B cell (primary cell): Measurements from ENCODE around the gene GRIP2. TPM values are rescaled to one million over a fixed set of nuclear protein-coding genes. Genes with fewer than 3 reads are reported as not detected.

Experiments used
- ATAC-seq: fragments of 200-7000 bp; cut with Tn5 transposase; one replicate; pipeline ENCODE4 v1.10.0; 2021; ENCODE audit warnings: low read depth, mild to moderate bottlenecking, moderate number of reproducible peaks, moderate library complexity
- CTCF ChIA-PET: fragments of 350-600 bp; sonication (Branson Sonifier 250); formaldehyde crosslinking; loops from one replicate; lab custom pipeline; 2021; ENCODE audit warnings: antibody characterized with exemption, inconsistent platforms; lab: Charles Lee
- POLR2A ChIA-PET: fragments of 350-600 bp; sonication (Branson Sonifier 250); formaldehyde crosslinking; loops from one replicate; lab custom pipeline; 2021; ENCODE audit warnings: antibody characterized with exemption; lab: Charles Lee
- DNase-seq: peaks from one replicate; pipeline ENCODE4 v3.0.0; 2013
- H2AFZ ChIP-seq: 2 replicates; pipeline ENCODE4 v1.6.1; 2012; ENCODE audit warnings: mild to moderate bottlenecking, low read depth, low read length; ENCODE audit not compliant: insufficient read depth, poor library complexity, severe bottlenecking
- H3K27ac ChIP-seq, 2 donors: 1 replicate in 1 of 2; 2 replicates in 1 of 2; pipeline ENCODE4 v1.5.1; 2012 to 2013; ENCODE audit warnings: low read length in 2 of 2, mild to moderate bottlenecking in 2 of 2, moderate library complexity in 1 of 2
- H3K27me3 ChIP-seq, 4 experiments: fragments of 200-600 bp in 1 of 4; sonication (generic) in 1 of 4; replicated peaks in 1 of 4; 1 replicate in 2 of 4; 2 replicates in 2 of 4; pipeline versions ENCODE4 v1.6.1 to v1.7.0; 2013 to 2016; ENCODE audit warnings: low read length in 3 of 4, mild to moderate bottlenecking in 2 of 4, mixed read lengths in 1 of 4, moderate library complexity in 1 of 4; ENCODE audit not compliant: insufficient read depth in 4 of 4, control insufficient read depth in 3 of 4; ENCODE audit errors: control extremely low read depth in 1 of 4
- H3K36me3 ChIP-seq, 2 experiments: replicated peaks in 1 of 2; 1 replicate in 1 of 2; 2 replicates in 1 of 2; pipeline versions ENCODE4 v1.6.1 to v1.7.1; 2013; ENCODE audit warnings: low read length in 1 of 2; ENCODE audit not compliant: insufficient read depth in 2 of 2, control insufficient read depth in 1 of 2; ENCODE audit errors: control extremely low read depth in 1 of 2, extremely low read depth in 1 of 2
- H3K4me1 ChIP-seq, 2 donors: fragments of 200-600 bp in 1 of 2; sonication (generic) in 1 of 2; 1 replicate in 1 of 2; 2 replicates in 1 of 2; pipeline versions ENCODE4 v1.5.1 to v1.6.1; 2013 to 2017; ENCODE audit warnings: low read length in 2 of 2; ENCODE audit not compliant: control insufficient read depth in 2 of 2, insufficient read depth in 2 of 2
- H3K4me2 ChIP-seq: replicated peaks from 2 replicates; pipeline ENCODE3; 2012; ENCODE audit warnings: mild to moderate bottlenecking, low read depth, low read length; ENCODE audit not compliant: poor library complexity, severe bottlenecking
- H3K4me3 ChIP-seq, 5 experiments: fragments of 200-600 bp in 1 of 5; sonication (generic) in 1 of 5; 1 replicate in 3 of 5; 2 replicates in 2 of 5; pipeline versions ENCODE4 v1.5.1 to v1.7.0; 2011 to 2016; ENCODE audit warnings: low read length in 4 of 5, mild to moderate bottlenecking in 4 of 5, low read depth in 2 of 5, control low read depth in 1 of 5, moderate library complexity in 1 of 5; ENCODE audit not compliant: insufficient read depth in 1 of 5; ENCODE audit errors: control extremely low read depth in 1 of 5, extremely low read depth in 1 of 5
- H3K79me2 ChIP-seq: fragments of 200-600 bp; sonication (generic); one replicate; pipeline ENCODE4 v1.6.0; 2016; ENCODE audit warnings: low read length; ENCODE audit not compliant: control insufficient read depth, insufficient read depth
- H3K9ac ChIP-seq: fragments of 200-600 bp; sonication (generic); 2 replicates; pipeline ENCODE4 v1.6.1; 2017; ENCODE audit warnings: mild to moderate bottlenecking, low read length, moderate library complexity
- H3K9me3 ChIP-seq, 3 donors: one replicate each; pipeline versions ENCODE4 v1.6.1 to v1.7.1; 2013; ENCODE audit warnings: low read length in 2 of 3; ENCODE audit not compliant: control insufficient read depth in 2 of 3, insufficient read depth in 1 of 3; ENCODE audit errors: control extremely low read depth in 1 of 3
- H4K20me1 ChIP-seq: 2 replicates; pipeline ENCODE4 v1.6.0; 2012; ENCODE audit warnings: mild to moderate bottlenecking, low read length; ENCODE audit not compliant: insufficient read depth, control insufficient read depth, poor library complexity, severe bottlenecking
- H3K27ac Mint-ChIP-seq: one replicate; pipeline ENCODE4 v1.8.0; 2021; ENCODE audit warnings: mixed read lengths
- H3K27me3 Mint-ChIP-seq: one replicate; pipeline ENCODE4 v1.8.0; 2021; ENCODE audit warnings: mixed read lengths
- H3K4me1 Mint-ChIP-seq: one replicate; pipeline ENCODE4 v1.8.0; 2021; ENCODE audit warnings: mixed read lengths
- H3K4me3 Mint-ChIP-seq: one replicate; pipeline ENCODE4 v1.8.0; 2021; ENCODE audit warnings: mixed read lengths
- H3K9me3 Mint-ChIP-seq: one replicate; pipeline ENCODE4 v1.8.0; 2022; ENCODE audit warnings: mixed read lengths; ENCODE audit not compliant: insufficient read depth
- EZH2 ChIP-seq: IDR thresholded peaks from 2 replicates; pipeline ENCODE4 v1.6.1; 2012; ENCODE audit warnings: borderline replicate concordance, low read depth, mild to moderate bottlenecking, moderate library complexity, low read length; ENCODE audit not compliant: insufficient read depth, poor library complexity, severe bottlenecking
- WGBS: methylation state at CpG from one replicate; pipeline ENCODE4 v1.1.5; 2013; ENCODE audit warnings: missing lambda C conversion rate; ENCODE audit not compliant: insufficient coverage; 5-methylcytosine and 5-hydroxymethylcytosine counted together
- intact Hi-C: fragments of 100-400 bp; cut with micrococcal nuclease; formaldehyde crosslinking; loops from one replicate; pipeline ENCODE4 v1.10.0; 2022
- polyA plus RNA-seq: library from polyadenylated mRNA; depleted of rRNA; stranded (reverse); fragments of >200 nt; gene quantifications from 2 replicates; pipeline ENCODE4 v1.2.3, GENCODE V29; 2012
- total RNA-seq, 2 donors: library from RNA; stranded (reverse); fragments of 120-200 nt in 1 of 2; gene quantifications; 1 replicate in 1 of 2; 2 replicates in 1 of 2; pipeline versions ENCODE4 v1.2.3 to v1.2.4, GENCODE V29; 2013 to 2022
- TF ChIP-seq, protein P1 (sequence below): fragments of 200-600 bp; IDR thresholded peaks from one replicate; pipeline ENCODE4 v1.8.0; 2022; ENCODE audit warnings: antibody characterized with exemption, mild to moderate bottlenecking

GRIP2 gene
- total and polyA plus RNA-seq, 2 donors (not counting 1 experiment from before 2014, with no cell fraction given) = not detected

DNA sequence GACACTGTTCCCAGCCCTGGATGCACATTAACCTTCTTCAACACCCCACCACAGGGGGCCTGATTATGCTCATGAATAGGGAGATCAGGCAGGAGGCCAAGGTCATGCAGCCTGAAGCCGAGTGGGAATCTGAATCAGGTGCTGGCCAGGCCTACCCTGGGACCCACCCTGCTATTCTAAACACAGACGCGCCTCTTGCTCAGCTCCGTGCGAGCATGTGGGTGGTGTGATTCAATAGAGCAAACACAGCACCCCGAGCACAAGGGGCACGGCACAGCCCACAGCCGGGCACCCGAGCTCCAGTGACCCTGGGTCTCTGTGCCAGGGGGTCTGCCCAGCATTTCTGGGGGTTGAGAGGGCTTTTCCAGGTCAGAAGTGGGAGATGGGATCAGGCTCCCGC, 24.6 kb upstream of the GRIP2 start:
- no peak for DNase-seq
- CTCF ChIA-PET = no interaction called here
- Histone ChIP-seq H2AFZ (no peak overlapping the region), H3K9me3 (no peaks in the 10 kb centered on the region), H3K9ac (no peak overlapping the region), H4K20me1 (no peaks in the 10 kb centered on the region), H3K27ac (no peak overlapping the region), H3K4me3 (no peak overlapping the region), H3K36me3 (no peaks in the 10 kb centered on the region), H3K4me2 (no peak overlapping the region), H3K4me1 (no peaks in the 10 kb centered on the region), H3K27me3 (peaks cover 0 to 4% (median 0%) of the 10 kb centered on the region in 4 experiments), H3K79me2 (no peaks in the 10 kb centered on the region)
- intact Hi-C loops = no loop called here
- POLR2A ChIA-PET = no interaction called here
- no peak for ATAC-seq
- H3K27ac Mint-ChIP-seq = no peak overlapping the region
- 88% methylated on average over 10 of the region's 10 CpGs for WGBS
- H3K27me3 Mint-ChIP-seq = peaks cover 34% of the 10 kb centered on the region
- H3K9me3 Mint-ChIP-seq = no peaks in the 10 kb centered on the region
- no peaks in the 10 kb centered on the region for H3K4me1 Mint-ChIP-seq
- TF ChIP-seq EZH2 = no peak
- TF ChIP-seq, protein P1, sequence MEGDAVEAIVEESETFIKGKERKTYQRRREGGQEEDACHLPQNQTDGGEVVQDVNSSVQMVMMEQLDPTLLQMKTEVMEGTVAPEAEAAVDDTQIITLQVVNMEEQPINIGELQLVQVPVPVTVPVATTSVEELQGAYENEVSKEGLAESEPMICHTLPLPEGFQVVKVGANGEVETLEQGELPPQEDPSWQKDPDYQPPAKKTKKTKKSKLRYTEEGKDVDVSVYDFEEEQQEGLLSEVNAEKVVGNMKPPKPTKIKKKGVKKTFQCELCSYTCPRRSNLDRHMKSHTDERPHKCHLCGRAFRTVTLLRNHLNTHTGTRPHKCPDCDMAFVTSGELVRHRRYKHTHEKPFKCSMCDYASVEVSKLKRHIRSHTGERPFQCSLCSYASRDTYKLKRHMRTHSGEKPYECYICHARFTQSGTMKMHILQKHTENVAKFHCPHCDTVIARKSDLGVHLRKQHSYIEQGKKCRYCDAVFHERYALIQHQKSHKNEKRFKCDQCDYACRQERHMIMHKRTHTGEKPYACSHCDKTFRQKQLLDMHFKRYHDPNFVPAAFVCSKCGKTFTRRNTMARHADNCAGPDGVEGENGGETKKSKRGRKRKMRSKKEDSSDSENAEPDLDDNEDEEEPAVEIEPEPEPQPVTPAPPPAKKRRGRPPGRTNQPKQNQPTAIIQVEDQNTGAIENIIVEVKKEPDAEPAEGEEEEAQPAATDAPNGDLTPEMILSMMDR = no peak
- H3K4me3 Mint-ChIP-seq = no peak overlapping the region

DNA sequence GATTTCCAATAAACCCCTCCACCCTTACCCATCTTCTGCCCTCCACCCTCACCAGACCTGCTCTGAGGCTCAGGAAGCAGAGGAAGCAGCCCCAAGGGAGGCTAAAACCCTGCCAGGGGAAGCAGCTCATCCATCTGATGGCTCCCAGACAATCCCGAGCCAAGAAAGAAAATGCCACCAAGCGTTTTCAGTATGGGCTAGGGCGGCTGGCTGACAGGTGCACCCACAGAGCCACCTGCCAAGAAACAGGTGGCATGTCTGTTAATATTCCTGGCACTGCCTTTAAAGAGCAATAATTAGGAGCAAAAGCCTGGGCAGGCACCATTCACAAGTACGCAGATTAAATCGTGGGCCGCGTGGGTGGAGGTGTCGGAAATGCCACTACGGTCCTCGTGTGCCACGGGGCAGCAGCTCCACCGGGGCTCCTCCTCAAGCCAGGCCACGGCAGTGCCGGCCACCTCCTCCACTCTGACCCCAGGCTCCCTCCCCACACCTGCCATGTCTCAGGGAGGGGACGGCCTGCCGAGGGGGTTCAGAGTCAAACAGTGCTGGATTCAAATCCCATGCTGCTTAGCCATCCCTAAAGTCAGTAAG, 23.9 kb upstream of the GRIP2 start:
- Mint-ChIP-seq H3K4me1 (no peaks in the 10 kb centered on the region), H3K27ac (no peak overlapping the region), H3K9me3 (no peaks in the 10 kb centered on the region), H3K27me3 (peaks cover 36% of the 10 kb centered on the region), H3K4me3 (no peak overlapping the region)
- intact Hi-C loops = no loop called here
- no peaks in the 10 kb centered on the region for H3K79me2 ChIP-seq
- no peak overlapping the region for H3K27ac ChIP-seq
- H3K4me1 ChIP-seq = no peaks in the 10 kb centered on the region
- no peaks in the 10 kb centered on the region for H4K20me1 ChIP-seq
- no peak overlapping the region for H3K4me3 ChIP-seq
- DNase-seq (no peak), ATAC-seq (no peak)
- POLR2A ChIA-PET = no interaction called here
- no peak for TF ChIP-seq EZH2
- TF ChIP-seq, protein P1 = no peak
- no peak overlapping the region for H2AFZ ChIP-seq
- H3K27me3 ChIP-seq = peaks cover 0 to 2% (median 0%) of the 10 kb centered on the region in 4 experiments
- WGBS = 96% methylated on average over 15 of the region's 16 CpGs
- no peaks in the 10 kb centered on the region for H3K36me3 ChIP-seq
- H3K4me2 ChIP-seq = no peak overlapping the region
- no peak overlapping the region for H3K9ac ChIP-seq
- CTCF ChIA-PET = no interaction called here
- no peaks in the 10 kb centered on the region for H3K9me3 ChIP-seq
